ENCODE measurements around the gene MIDN.
A peak's percentile ranks its signal among the peaks of the same experiment; 100 is the strongest.

MIDN gene

DNA sequence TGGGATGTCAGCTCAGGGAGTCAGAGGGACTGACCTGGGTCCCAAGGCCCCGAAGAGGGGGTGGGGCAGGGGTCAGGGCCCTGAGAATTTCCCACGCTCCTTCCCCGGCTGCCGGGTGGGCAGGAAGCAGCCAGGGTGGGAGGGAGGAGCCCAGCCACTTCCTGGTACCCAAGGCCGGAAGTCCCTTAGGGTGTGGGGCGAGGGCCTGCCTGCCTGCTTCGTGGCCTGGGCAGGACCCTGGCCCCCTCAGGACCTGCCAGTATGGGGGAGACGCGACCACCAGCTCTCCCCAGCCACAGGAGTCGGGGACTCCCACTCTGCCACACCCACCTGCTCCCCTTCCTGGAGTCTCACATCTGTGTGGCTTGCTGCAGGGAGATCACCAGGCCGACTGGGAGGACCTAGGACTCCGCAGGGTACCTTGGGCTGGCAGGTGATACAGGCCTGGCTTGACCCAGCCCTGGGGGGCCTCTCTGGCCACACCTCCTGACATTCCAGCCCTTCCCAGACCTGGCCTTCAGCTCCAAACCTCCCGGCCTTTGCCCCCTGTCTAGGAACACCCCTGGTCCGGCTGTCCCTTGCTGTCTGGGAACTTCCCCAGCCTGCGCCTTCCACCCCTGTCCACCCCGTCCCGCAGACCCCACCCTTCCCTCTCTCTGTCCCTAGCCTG lies 11.0 kb downstream of the MIDN start:
- peak; percentile 59 to 69 (median 64) for DNase-seq

DNA sequence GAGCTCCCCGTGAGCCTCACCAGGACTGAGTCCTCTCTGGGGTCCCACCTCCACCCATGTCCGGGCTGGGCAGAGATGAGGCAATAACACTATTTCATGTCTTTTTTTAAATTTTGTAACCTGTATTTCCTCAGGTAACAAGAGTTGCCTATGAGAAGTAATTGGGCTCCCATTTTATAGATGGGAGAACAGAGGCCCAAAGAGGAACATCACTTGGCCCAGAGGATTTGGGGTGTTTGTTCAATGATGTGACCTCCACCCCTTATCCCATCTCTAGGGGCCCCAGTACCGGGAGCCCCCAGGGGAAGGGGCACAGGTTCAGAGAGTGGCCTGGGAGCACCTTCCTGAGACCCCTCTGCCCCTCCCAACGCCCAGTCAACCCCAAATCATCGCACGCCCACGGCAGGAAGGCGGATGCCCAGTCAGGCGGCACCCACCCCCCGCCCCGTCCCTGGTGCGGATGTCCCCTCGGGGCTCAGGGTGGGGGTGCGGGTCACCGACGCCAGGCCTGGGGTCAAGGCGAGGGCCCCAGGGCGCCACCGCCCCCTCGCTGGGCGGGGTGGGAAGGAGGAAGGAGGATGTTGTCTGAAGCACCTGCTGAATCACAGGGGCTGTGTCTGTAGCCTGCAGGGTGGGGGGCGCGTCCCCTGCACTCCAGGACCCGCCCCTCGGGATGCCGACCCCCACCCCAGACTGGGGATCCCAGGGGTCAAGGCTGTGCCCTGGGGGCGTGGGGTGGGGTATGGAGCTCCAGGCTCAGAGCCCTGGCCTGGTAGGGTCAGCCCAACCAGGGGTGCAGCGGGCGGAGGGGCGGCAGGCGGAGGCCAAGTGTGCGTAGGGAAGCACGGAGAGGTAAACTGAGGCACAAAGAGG lies 11.7 kb downstream of the MIDN start:
- DNase-seq, result peak; percentile 52 to 73 (median 56)

DNA sequence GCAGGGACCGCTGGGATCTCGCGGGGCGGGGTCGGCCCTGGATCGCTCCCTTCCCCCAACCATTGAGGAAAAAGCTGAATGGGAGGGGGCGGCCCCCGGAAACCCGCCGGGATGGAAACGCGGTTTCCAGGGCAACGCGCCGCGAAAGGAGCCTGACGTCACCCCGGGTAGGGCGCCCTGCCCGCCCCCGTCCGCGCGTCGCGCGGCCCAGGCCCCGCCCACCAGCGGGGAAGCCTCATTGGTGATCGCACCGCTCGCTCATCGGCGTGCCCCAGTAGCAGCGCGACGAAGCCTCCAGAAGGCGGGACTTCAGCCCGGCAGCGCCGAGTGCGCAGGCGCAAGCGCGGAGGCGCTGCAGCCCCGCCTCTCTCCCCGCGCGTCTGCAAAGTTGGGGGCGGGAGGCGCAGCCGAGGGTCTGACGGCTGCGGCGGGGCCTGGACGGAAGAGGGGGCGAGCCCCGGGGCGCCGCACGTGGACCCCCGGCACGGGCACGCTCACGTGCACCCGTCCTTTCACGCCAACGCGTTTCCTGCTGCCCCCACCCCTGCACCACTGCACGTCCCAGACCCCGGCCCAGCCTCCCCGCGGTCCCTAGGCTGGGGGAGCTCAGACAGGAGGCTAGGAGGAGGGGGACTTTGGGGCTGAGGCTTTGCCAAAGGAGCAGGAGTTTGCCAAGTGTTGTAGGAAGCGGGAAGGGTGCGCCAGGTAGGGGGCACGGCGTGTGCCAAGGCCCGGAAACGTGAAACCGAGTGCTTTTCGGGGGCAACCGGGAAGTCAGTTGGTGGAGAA lies 12.6 kb downstream of the MIDN start:
- DNase-seq, result peak; percentile 99 to 100 (median 100)

DNA sequence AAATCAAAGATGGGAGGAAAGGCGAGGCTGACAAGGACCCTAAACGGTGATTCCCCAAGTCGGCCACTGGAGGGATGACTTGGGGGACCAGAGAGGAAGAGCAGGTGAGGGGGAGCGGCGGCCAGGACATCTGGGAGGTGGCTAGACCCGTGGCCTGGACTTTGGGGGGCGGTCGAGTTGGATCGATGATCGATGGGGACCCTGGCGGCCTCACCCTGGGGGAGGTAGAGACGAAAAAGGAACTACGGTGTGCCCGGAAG lies 13.1 kb downstream of the MIDN start:
- no peak for DNase-seq

DNA sequence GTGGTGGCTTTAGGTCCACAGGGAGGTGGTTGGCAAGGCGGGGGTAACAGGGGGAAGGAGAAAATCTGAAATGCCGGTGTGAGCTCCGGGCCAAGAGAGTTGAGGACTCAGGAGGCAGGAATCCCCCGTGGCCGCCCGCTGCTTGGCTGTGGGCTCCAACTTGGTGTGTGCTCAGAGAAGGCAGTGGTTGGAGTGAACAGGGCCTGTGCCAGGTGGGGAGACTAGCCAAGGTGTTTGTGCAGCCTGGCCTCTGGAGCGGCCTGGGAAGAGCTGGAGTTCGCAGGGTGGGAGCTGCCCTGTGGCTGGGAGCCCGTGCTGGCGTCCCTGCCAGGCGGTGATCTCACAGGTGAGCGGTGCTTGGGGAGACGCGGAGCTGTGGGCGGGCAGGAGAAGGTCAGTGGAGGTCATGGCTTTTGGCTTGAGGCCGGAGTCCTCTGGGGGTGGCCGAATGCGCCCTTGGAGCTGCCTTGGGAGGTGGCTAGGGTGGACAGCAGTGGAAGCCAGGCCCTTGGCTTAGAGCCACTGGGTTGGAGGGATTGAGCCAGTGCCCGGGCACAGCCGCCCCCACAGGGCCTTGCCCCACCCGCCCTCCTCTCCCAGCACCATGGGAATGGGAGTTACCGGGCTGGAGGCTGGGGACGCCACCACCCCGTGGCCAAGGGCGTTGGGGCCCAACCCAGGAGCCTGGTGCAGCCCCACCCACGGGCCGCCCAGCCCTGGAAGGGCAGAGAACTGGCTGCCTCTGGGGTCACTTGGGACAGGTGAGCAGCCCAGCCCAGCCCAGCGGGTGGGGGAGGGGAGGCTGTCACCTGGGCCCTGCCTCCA lies 13.6 kb downstream of the MIDN start:
- peak in 2 of 3 donors; percentile 29 to 52 for DNase-seq

DNA sequence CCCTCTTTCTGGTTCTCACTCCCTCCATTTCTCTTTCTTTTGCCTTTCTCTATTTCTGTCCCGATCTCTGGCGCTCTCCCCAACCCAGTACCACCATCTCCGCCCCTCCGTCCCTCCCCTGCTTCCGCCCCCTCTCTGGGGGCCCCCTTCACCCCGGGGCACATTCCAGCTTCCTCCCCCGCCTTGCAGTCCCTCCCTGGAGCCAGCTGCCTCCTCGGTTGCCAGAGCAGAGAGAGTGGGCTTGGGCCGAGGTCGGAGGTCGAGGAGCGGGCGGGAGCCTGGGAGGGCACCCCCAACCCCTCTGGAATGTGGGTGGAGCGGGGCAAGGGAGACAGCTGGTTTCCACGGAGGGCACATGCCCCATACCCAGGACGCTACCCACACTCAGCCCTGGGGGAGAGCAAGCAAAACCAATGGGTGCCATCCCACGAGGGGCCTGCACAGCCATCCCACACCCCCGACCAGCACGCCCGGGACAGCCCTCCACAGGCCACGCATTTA lies 14.3 kb downstream of the MIDN start:
- no peak for DNase-seq

DNA sequence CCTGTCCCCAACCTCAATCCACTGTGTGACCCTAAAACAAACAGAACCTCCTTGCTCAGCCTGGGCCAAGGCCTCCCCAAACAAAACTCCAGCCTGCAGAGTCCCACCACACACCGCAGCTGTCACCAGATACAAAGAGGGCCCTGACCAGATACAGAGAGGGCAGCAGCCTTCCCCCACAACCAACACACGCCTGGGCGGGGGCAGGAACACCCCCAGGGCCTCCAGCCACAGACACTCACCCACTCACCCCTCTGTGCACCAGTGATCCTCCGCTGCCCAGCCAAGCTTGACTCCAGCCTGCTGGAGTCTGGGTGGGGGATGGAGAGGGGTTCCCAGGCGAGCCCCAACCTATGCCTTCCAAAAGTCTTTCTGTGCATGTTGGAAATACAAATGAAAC lies 14.8 kb downstream of the MIDN start:
- no peak for DNase-seq

DNA sequence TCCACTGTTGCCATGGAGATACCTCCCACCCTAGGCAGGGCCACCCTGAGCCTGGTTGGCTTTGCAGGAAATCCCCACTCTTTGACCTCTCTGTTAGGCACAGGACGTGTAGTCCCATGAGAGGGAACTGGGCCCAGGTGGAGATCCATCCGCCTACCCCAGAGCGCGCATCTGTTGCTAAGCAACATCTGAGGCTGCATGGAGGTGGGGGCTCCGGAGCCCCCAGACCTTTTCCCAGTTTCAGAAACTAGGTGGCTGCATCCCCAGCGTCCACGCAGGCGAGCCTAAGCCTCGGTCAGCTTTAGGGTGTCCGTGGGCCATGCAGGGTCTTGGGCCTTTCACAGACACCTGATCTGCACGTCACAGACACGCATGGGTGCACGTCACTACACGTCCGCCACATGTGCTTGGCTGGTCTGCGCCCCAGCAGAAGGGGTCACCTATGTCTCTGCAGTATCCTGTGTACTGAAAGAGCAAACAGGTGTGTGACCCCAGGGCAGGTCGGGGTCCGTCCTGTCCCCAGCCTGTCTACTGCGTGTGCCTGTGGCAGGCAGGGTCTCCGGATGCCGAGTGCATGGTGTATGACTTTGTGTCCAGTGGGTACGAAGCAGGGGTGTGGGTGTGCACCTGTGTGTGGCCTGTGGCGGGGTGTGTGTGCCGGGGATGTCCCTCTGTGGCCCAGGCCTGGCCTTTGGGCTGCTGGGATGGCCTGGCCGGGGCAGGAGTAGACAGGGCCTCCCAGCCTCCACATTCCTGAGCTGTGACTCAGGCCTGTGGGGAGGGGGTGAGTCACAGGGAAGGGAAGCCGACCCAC lies 16.6 kb downstream of the MIDN start:
- peak; percentile 76 to 82 (median 80) for DNase-seq

DNA sequence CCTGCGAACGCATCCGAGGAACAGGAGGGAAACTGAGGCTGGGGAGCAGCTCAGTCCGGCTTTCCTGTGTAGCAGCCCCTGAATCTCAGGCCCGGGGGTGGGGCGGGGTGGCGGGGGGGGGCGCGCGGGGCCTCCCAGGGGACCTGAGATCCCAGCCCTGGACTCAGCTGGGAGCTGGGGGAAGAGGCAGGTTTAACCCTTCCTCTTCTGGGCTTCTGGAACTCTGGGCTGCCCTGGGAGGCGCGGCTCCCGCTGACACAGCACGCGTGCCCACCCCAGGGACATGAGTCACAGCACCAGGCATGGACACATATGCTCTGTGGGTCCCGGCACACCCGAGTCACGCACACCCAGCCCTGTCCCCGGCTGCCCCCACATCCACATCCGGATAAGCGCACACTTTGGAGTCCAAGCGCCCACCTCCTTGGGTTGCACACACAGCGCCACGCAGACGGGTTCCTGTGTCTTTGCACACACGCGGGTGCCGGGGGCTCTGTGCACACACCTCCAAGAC lies 17.3 kb downstream of the MIDN start:
- peak; percentile 88 to 91 (median 90) for DNase-seq

DNA sequence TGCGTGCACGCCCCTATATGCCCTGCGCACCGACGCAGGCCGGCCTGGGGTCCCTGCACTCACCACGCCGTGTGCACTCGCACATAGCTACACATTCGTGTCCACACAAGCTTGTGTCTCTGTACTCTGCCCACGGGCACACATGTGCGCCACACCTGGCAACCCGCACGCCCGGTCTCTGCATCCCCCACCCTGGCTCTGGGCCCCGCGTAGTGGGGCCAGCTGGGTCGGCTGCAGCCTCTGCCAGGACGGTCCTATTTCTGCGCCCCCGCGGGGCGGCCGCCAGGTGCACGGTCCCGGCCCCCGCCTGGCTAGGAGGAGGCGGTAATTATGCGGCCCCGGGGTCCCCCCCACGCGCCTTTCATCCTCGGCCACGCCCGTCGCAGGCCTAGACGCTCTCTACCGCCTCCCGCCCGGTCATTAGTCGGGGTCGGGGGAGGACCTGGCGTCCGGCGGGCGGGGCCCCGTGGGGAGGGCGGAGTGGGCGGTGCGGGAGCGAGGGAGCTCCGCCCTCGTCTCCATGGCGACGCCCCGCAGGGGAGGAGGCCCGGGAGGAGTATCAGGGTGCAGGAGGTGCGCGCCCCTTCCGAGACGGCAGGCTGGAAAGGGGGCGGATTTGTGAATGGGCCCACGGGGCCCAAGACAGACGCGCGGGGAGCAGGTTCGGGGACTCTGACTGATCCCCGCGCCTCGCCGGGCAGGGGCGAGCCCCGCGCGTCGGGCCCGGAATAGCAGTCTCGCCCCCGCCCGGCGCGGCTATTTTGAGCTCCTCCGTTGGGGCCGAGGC lies 17.9 kb downstream of the MIDN start:
- DNase-seq, result peak; percentile 86 to 94 (median 92)

DNA sequence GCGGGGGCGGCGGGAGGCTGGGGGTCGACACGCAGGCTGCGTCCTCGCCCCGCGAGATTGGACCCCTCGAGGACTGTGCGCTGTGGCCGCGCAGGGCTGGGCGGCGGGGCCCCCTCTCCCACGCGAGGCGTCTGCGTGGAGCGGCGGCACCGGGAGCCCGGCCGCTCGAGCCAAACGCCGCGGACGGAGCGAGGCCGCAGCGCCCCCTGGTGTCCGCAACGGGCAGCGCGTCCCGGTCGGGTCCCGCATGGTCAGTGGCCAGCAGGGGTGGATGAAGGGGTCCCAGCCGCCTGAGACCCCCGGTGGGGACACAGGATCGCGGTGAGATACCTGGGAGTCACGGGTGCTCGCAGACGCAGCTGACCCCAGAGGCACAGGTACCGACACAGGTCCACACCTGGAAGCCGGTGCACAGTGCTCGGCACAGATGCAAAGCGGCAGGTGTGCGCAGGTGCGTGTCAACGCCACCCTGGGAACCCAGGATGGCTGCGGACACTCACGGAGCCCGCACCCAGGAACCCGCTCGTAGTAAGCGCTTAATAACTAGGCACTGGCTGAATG lies 18.6 kb downstream of the MIDN start:
- peak; percentile 74 to 91 (median 87) for DNase-seq

DNA sequence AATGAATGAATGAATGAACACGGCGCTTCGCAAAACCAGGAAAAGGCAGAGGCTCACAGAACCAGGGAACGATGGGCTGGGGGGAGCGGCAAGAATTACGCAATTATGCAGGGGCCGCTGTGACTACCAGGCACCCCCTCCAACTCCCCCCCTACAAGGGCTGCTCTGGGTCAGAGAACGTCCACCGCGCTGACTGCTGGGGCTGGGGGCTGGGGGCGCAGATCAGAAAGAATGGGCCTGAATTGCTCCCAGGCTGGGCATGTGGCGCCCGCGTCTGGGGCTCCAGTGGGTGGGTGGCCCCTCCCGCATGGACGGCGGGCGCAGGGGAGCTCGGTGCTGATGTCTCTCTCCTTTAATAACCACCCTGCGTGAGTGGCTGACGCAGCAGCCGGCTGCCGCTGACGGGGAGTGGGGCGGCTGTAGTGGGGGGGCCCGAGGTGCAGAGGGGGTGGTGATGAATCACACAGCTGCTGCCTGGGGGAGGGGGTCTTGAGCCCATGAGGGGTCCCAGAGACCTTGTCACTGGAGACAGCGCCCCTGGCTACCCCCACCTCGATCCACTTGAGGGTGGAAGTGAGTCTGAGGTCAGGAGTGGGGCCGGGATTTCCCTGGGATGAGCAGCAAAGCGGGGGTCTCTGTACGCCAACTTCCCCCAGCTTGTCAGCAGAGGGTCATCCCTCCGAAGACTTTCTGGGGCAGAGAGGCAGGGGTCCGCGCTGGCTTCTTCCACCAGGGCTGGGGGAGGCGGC lies 19.3 kb downstream of the MIDN start:
- peak; percentile 52 to 66 (median 55) for DNase-seq

DNA sequence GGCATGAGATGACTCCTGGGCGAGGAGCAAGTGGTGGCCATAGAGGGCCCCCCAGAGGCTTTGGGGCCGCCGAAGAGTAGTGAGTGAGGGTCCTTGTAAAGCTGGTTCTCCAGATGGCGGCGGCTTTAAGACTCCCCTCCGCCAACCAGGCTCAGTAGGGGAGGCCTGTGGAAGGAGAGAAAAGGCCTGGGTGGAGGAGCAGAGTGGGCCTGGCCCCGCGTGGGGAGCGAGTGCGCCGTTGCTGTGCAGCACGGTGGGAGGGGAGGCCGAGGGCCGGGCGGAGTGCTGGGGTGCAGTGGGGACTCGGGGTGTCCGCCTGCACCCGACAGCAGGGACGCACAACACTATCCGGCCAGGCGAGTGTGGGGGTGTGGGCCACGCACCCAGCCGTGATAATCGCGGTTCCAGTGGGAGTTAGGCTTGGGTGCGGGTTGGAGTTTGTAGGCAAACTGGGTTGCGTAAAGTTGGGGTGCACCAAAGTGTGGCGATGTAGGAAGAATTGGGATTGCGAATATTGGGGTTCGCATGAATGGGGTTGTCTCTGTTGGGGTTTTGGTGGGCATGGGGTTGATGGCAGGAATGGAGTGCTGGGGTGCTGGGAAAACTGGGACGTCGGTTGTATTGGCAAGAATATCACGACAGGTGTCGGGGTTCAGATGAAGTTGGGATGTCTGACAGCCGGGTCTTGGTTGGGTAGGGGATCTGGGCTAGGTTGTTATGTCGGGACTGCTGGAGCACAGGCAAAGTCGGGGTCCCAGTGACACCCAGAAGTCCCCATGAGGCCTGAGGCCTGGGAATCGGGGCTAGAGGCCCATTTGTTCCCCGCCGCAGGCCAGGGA lies 20.1 kb downstream of the MIDN start:
- no peak for DNase-seq

DNA sequence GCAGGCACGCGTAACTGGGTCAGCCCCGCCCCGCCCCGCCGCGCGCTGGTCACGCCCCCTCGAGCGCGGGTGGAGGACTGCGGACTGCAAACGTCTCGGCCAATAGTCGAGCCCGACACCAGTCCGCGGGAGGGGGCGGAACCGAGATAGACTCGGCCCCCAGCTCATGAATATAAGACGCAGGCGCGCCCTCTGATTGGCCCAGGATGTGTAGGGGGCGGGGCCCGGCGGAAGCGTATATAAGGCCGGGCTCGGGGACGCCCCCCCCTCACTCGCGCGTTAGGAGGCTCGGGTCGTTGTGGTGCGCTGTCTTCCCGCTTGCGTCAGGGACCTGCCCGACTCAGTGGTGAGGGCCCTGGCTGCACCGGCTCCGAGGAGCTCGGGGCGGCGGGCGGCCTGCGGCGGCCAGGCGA lies 20.7 kb downstream of the MIDN start, which contains the start of gene CIRBP:
TSS of gene CIRBP (plus strand) at position 268 of the 413 bp plus-strand sequence. CDS start 1,602 bp downstream, outside the sequence.
- DNase-seq, result peak; percentile 100

DNA sequence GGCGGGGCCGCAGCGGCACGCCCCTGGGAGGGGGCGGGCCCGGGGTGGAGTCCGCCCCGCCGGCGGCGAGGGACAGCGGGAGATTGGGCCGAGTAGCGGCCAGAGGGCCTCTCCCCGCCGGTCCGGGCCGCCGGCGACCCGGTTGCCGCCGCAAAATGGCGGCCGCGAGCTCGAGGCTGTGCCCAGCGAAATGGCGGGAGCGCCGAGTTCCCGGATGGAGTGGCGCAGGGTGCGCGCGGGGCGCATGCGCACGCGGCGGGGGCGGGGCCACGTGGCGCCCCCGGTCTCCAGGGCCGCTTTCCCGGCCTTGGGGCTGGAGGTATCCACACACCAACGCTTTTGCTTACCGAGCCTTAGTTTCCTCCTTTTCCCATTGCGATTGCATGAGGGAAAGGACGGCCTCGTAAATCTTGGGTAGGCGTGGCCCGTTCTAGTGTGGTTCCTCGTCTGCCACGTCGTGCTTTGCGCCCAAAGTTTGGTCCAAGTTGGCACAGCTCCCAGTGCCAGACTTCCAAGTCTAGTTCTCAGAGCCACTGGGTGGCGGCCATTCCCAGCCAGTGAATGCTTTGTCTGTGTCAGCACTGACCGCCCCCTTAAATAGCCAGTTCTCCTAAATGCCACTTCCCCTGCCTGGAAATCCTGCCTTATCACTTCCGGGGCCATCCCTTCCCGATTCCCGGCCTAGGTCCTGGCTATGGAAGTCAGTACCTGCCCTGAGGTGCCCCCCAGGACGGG lies 21.3 kb downstream of the MIDN start:
- peak; percentile 91 to 96 (median 94) for DNase-seq

DNA sequence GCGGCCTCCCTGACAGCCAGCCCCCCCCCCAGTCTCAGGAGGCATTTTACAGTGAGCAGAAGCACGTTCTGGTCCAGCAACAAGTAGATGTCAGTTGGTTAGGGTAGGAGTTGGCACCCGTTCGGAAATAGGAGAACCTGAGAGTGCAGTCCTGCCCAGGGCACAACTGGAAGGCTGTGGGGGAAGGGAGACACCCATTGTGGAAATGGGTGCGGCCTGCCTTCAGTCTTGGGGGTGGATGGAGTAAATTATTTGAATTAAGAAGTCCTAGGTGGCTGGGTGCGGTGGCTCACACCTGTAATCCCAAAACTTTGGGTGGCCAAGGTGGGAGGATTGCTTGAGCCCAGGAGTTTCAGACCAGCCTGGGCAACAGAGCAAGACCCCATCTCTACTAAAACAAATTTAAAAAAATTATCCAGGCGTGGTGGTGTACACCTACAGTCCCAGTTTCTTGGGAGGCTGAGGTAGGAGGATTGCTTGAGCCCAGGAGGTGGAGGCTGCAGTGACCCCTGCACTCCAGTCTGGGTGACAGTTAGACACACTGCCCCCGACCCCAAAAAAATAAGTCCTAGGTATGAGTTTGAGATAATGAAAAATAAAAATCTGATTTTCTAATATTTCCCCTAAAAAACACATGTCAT lies 21.9 kb downstream of the MIDN start:
- peak in 1 of 3 donors; percentile 30 for DNase-seq

All from suppressor macrophage treated with lipopolysaccharide for 1 hour (primary cell).